ENCODE data around the gene ULBP2.
"Not testable (repeated sequence)": the region's sequence is repeated elsewhere in the genome, so short reads cannot be mapped to it uniquely, and the experiment has no call there.

ULBP2 gene

GRCh38 chr6:149909701-149910470, 31.9 kb upstream of the ULBP2 start:
- DNase-seq: no peak

- no peak for DNase-seq
Measured at GRCh38 chr6:149910721-149911151, 31.1 kb upstream of the ULBP2 start.

GRCh38 chr6:149912680-149913079, 29.1 kb upstream of the ULBP2 start:
- not testable (repeated sequence) for DNase-seq

GRCh38 chr6:149913085-149913484, 28.7 kb upstream of the ULBP2 start:
- DNase-seq: no peak

- no peak for DNase-seq
Measured at GRCh38 chr6:149913540-149914240, 28.1 kb upstream of the ULBP2 start.

- no peak for DNase-seq
Measured at GRCh38 chr6:149915970-149916865, 25.6 kb upstream of the ULBP2 start.

- no peak for DNase-seq
Measured at GRCh38 chr6:149917679-149918078, 24.1 kb upstream of the ULBP2 start.

GRCh38 chr6:149918151-149918905, 23.5 kb upstream of the ULBP2 start:
- DNase-seq: no peak

GRCh38 chr6:149919126-149919833, 22.5 kb upstream of the ULBP2 start:
- DNase-seq: not testable (repeated sequence)

- no peak for DNase-seq
Measured at GRCh38 chr6:149919834-149920225, 22.0 kb upstream of the ULBP2 start.

- no peak for DNase-seq
Measured at GRCh38 chr6:149921361-149921760, 20.5 kb upstream of the ULBP2 start.

- not testable (repeated sequence) for DNase-seq
Measured at GRCh38 chr6:149922091-149922490, 19.7 kb upstream of the ULBP2 start.

- peak; percentile 18 for DNase-seq
Measured at GRCh38 chr6:149922642-149923326, 19.0 kb upstream of the ULBP2 start, which contains the start of gene RAET1G. TSS of gene RAET1G (minus strand) at chr6:149923121. CDS start at chr6:149923010, 111 bp downstream.

GRCh38 chr6:149923327-149923986, 18.4 kb upstream of the ULBP2 start:
- DNase-seq: no peak

- DNase-seq: no peak
Measured at GRCh38 chr6:149924206-149924932, 17.4 kb upstream of the ULBP2 start.

- no peak for DNase-seq
Measured at GRCh38 chr6:149924933-149925252, 16.9 kb upstream of the ULBP2 start.

GRCh38 chr6:149925253-149925973, 16.4 kb upstream of the ULBP2 start:
- DNase-seq: no peak

- DNase-seq: no peak
Measured at GRCh38 chr6:149925974-149926777, 15.6 kb upstream of the ULBP2 start.
